ENCODE data around the gene ERC2. TPM values are rescaled to one million over a fixed set of nuclear protein-coding genes. Genes with fewer than 3 reads are reported as not detected.

The ERC2 gene
- polyA plus RNA-seq, 3 donors = not detected

- H4K20me1 ChIP-seq (ENCODE audit: insufficient read depth, low read length) = no peaks in the 10 kb centered on the region
- H3K4me1 Mint-ChIP-seq = no peaks in the 10 kb centered on the region
- H2AFZ ChIP-seq (ENCODE audit: insufficient read depth, low read depth, low read length, poor library complexity, severe bottlenecking) = no peak overlapping the region
- H3K4me2 ChIP-seq (replicated peaks; ENCODE audit: extremely low read depth, low read length, poor library complexity, severe bottlenecking) = no peak overlapping the region
- H3K4me3 ChIP-seq (replicated peaks in 1 of 3; ENCODE audit: low read depth in 2 of 3, low read length in 3 of 3) = no peak overlapping the region
- no peak overlapping the region for H3K27ac Mint-ChIP-seq
- no peaks in the 10 kb centered on the region for H3K36me3 ChIP-seq (replicated peaks in 1 of 2; ENCODE audit: control insufficient read depth in 1 of 2, insufficient read depth in 2 of 2, low read length in 2 of 2)
- no peak for TF ChIP-seq CTCF (IDR thresholded peaks at IDR 0.05)
- no peaks in the 10 kb centered on the region for H3K4me1 ChIP-seq (ENCODE audit: control insufficient read depth in 1 of 2, insufficient read depth in 2 of 2, low read length in 2 of 2)
- H3K27me3 ChIP-seq (ENCODE audit: control insufficient read depth in 2 of 2, insufficient read depth in 2 of 2, low read length in 2 of 2) = no peaks in the 10 kb centered on the region
- H3K9me3 ChIP-seq (replicated peaks in 1 of 2; ENCODE audit: control insufficient read depth in 1 of 2, insufficient read depth in 1 of 2, low read length in 2 of 2) = no peaks in the 10 kb centered on the region
- H3K9ac ChIP-seq (ENCODE audit: insufficient read depth, low read length, poor library complexity, severe bottlenecking) = no peak overlapping the region
- peaks cover 0 to 6% (median 2%) of the 10 kb centered on the region in 7 donors for H3K9me3 Mint-ChIP-seq
- no peak overlapping the region for H3K4me3 Mint-ChIP-seq
- intact Hi-C loops (cut with micrococcal nuclease) = no loop called here
- WGBS (ENCODE audit: insufficient coverage) = 48% methylated on average over 3 of the region's 3 CpGs
- no peaks in the 10 kb centered on the region for H3K79me2 ChIP-seq (ENCODE audit: insufficient read depth, low read length)
- no peak overlapping the region for H3K27ac ChIP-seq (ENCODE audit: low read depth in 1 of 2, low read length in 2 of 2)
- no peak for DNase-seq
- H3K36me3 Mint-ChIP-seq = no peaks in the 10 kb centered on the region
- peaks cover 0 to 5% (median 0%) of the 10 kb centered on the region in 3 donors for H3K27me3 Mint-ChIP-seq (ENCODE audit: low read depth in 3 of 3)
Measured at GRCh38 chr3:55782807-55783206, 685.5 kb downstream of the ERC2 start.

GRCh38 chr3:55782351-55782750 lies 685.9 kb downstream of the ERC2 start:
- TF ChIP-seq CTCF (IDR thresholded peaks at IDR 0.05) = no peak
- no peak overlapping the region for H3K27ac ChIP-seq (ENCODE audit: low read depth in 1 of 2, low read length in 2 of 2)
- no peak overlapping the region for H3K27ac Mint-ChIP-seq
- H3K9me3 ChIP-seq (replicated peaks in 1 of 2; ENCODE audit: control insufficient read depth in 1 of 2, insufficient read depth in 1 of 2, low read length in 2 of 2) = no peaks in the 10 kb centered on the region
- H3K36me3 Mint-ChIP-seq = no peaks in the 10 kb centered on the region
- no peaks in the 10 kb centered on the region for H4K20me1 ChIP-seq (ENCODE audit: insufficient read depth, low read length)
- no peaks in the 10 kb centered on the region for H3K36me3 ChIP-seq (replicated peaks in 1 of 2; ENCODE audit: control insufficient read depth in 1 of 2, insufficient read depth in 2 of 2, low read length in 2 of 2)
- H3K4me1 ChIP-seq (ENCODE audit: control insufficient read depth in 1 of 2, insufficient read depth in 2 of 2, low read length in 2 of 2) = no peaks in the 10 kb centered on the region
- 56% methylated on average over 3 of the region's 4 CpGs for WGBS (ENCODE audit: insufficient coverage)
- H2AFZ ChIP-seq (ENCODE audit: insufficient read depth, low read depth, low read length, poor library complexity, severe bottlenecking) = no peak overlapping the region
- no peak overlapping the region for H3K4me2 ChIP-seq (replicated peaks; ENCODE audit: extremely low read depth, low read length, poor library complexity, severe bottlenecking)
- peaks cover 0 to 3% (median 2%) of the 10 kb centered on the region in 7 donors for H3K9me3 Mint-ChIP-seq
- peaks cover 0 to 5% (median 0%) of the 10 kb centered on the region in 3 donors for H3K27me3 Mint-ChIP-seq (ENCODE audit: low read depth in 3 of 3)
- H3K79me2 ChIP-seq (ENCODE audit: insufficient read depth, low read length) = no peaks in the 10 kb centered on the region
- no peak overlapping the region for H3K9ac ChIP-seq (ENCODE audit: insufficient read depth, low read length, poor library complexity, severe bottlenecking)
- intact Hi-C loops (cut with micrococcal nuclease) = no loop called here
- H3K4me3 Mint-ChIP-seq = no peak overlapping the region
- no peaks in the 10 kb centered on the region for H3K4me1 Mint-ChIP-seq
- H3K4me3 ChIP-seq (replicated peaks in 1 of 3; ENCODE audit: low read depth in 2 of 3, low read length in 3 of 3) = no peak overlapping the region
- no peak for DNase-seq
- no peaks in the 10 kb centered on the region for H3K27me3 ChIP-seq (ENCODE audit: control insufficient read depth in 2 of 2, insufficient read depth in 2 of 2, low read length in 2 of 2)

Measured in CD14-positive monocyte (primary cell).